PC-9 (cell line): Measurements from ENCODE around the gene SIGLEC11. TPM values are rescaled to one million over a fixed set of nuclear protein-coding genes. Genes with fewer than 3 reads are reported as not detected.

Experiments used
- BruUV-seq: library from RNA; stranded (reverse); fragments of 400-500 nt; replicated peaks from 2 replicates; lab custom pipeline; 2021; lab: Mats Ljungman, UMichigan
- CTCF ChIA-PET: fragments of 300-600 bp; sonication (Branson Sonifier 250); formaldehyde crosslinking; loops from one replicate; lab custom pipeline; 2022; ENCODE audit warnings: antibody characterized with exemption; lab: Charles Lee
- POLR2A ChIA-PET: fragments of 300-600 bp; sonication (Branson Sonifier 250); formaldehyde crosslinking; loops from one replicate; lab custom pipeline; 2022; ENCODE audit warnings: antibody characterized with exemption; ENCODE audit not compliant: unreplicated experiment; lab: Charles Lee
- DNase-seq, 2 experiments: peaks; one replicate each; pipeline versions ENCODE4 v3.0.0 to v3.0.0-alpha.2; 2015 to 2022; ENCODE audit warnings: mixed read lengths in 1 of 2
- H2AFZ ChIP-seq: fragments of 200-600 bp; sonication (generic); 2 replicates; pipeline ENCODE4 v1.8.1; 2017; ENCODE audit warnings: antibody characterized with exemption
- H3F3A ChIP-seq: fragments of 200-600 bp; sonication (generic); 2 replicates; pipeline ENCODE4 v1.8.1; 2017; ENCODE audit warnings: antibody characterized with exemption, mild to moderate bottlenecking, low read depth; ENCODE audit not compliant: insufficient read depth
- H3K27ac ChIP-seq: fragments of 200-600 bp; sonication (generic); 2 replicates; pipeline ENCODE4 v1.6.1; 2016; ENCODE audit warnings: mixed run types
- H3K27me3 ChIP-seq: fragments of 200-600 bp; sonication (generic); 2 replicates; pipeline ENCODE4 v1.6.1; 2016; ENCODE audit warnings: low read depth, mixed run types; ENCODE audit not compliant: insufficient read depth
- H3K36me3 ChIP-seq: fragments of 200-600 bp; sonication (generic); 2 replicates; pipeline ENCODE4 v1.6.1; 2016; ENCODE audit warnings: low read depth, mixed run types
- H3K4me1 ChIP-seq: fragments of 200-600 bp; sonication (generic); replicated peaks from 2 replicates; pipeline ENCODE4 v1.6.1; 2016; ENCODE audit warnings: mixed run types; ENCODE audit not compliant: insufficient read depth
- H3K4me2 ChIP-seq: fragments of 200-600 bp; sonication (generic); 2 replicates; pipeline ENCODE4 v1.6.1; 2017; ENCODE audit warnings: mixed run types
- H3K4me3 ChIP-seq: fragments of 200-600 bp; sonication (generic); 2 replicates; pipeline ENCODE4 v1.6.1; 2016; ENCODE audit warnings: mixed run types
- H3K79me2 ChIP-seq: fragments of 200-600 bp; sonication (generic); 2 replicates; pipeline ENCODE4 v1.6.1; 2017; ENCODE audit warnings: low read depth, mixed run types
- H3K9me2 ChIP-seq: fragments of 200-600 bp; sonication (generic); 2 replicates; pipeline ENCODE4 v1.8.1; 2017; ENCODE audit warnings: mild to moderate bottlenecking; ENCODE audit not compliant: insufficient read depth
- H3K9me3 ChIP-seq: fragments of 200-600 bp; sonication (generic); 2 replicates; pipeline ENCODE4 v1.8.1; 2016; ENCODE audit warnings: low read depth; ENCODE audit not compliant: insufficient read depth
- H4K20me1 ChIP-seq: fragments of 200-600 bp; sonication (generic); 2 replicates; pipeline ENCODE4 v1.8.1; 2017; ENCODE audit not compliant: insufficient read depth
- CTCF ChIP-seq: fragments of 200-600 bp; sonication (generic); conservative IDR thresholded peaks from 2 replicates; pipeline ENCODE4 v1.6.1; 2017; ENCODE audit warnings: mixed run types, antibody characterized with exemption, mild to moderate bottlenecking, moderate library complexity
- EZH2 ChIP-seq: fragments of 200-600 bp; sonication (generic); IDR thresholded peaks from 2 replicates; pipeline ENCODE4 v1.8.0; 2017; ENCODE audit warnings: antibody characterized with exemption, low read depth
- intact Hi-C: fragments of 100-400 bp; cut with micrococcal nuclease; formaldehyde crosslinking; loops from one replicate; pipeline ENCODE4 v1.10.0; 2022; ENCODE audit not compliant: unreplicated experiment
- total RNA-seq: library from RNA; stranded (reverse); gene quantifications from 2 replicates; pipeline ENCODE4 v1.2.3, GENCODE V29; 2021

The SIGLEC11 gene
- total RNA-seq, 1 experiment from 2014 or later = not detected

- no TSS peak for BruUV-seq
- peaks cover 14% of the 10 kb centered on the region for H3F3A ChIP-seq
- H3K27me3 ChIP-seq = no peaks in the 10 kb centered on the region
- CTCF ChIA-PET = no interaction called here
- no peak for DNase-seq
- intact Hi-C loops = no loop called here
- H3K36me3 ChIP-seq = peaks cover 33% of the 10 kb centered on the region
- H4K20me1 ChIP-seq = peaks cover 76% of the 10 kb centered on the region
- H3K4me3 ChIP-seq = no peak overlapping the region
- H3K79me2 ChIP-seq = peaks cover 96% of the 10 kb centered on the region
- H3K9me2 ChIP-seq = no peaks in the 10 kb centered on the region
- POLR2A ChIA-PET = no interaction called here
- no peak overlapping the region for H3K27ac ChIP-seq
- no peak overlapping the region for H2AFZ ChIP-seq
- no peaks in the 10 kb centered on the region for H3K9me3 ChIP-seq
- peaks cover 12% of the 10 kb centered on the region for H3K4me1 ChIP-seq
- TF ChIP-seq EZH2 = no peak
- no peak for TF ChIP-seq CTCF
- H3K4me2 ChIP-seq = no peak overlapping the region
These were observed 36.7 kb downstream of the SIGLEC11 start for GRCh38 chr19:49924004-49924880.

- no peaks in the 10 kb centered on the region for H3K9me2 ChIP-seq
- no peaks in the 10 kb centered on the region for H3K9me3 ChIP-seq
- H3K27ac ChIP-seq = no peak overlapping the region
- no peak for DNase-seq
- H3K4me3 ChIP-seq = no peak overlapping the region
- intact Hi-C loops = no loop called here
- TF ChIP-seq CTCF (no peak), EZH2 (no peak)
- no TSS peak for BruUV-seq
- H2AFZ ChIP-seq = no peak overlapping the region
- H3K4me1 ChIP-seq = peaks cover 12% of the 10 kb centered on the region
- H4K20me1 ChIP-seq = peaks cover 83% of the 10 kb centered on the region
- H3K79me2 ChIP-seq = peaks cover 92% of the 10 kb centered on the region
- peaks cover 16% of the 10 kb centered on the region for H3F3A ChIP-seq
- H3K36me3 ChIP-seq = peaks cover 35% of the 10 kb centered on the region
- H3K27me3 ChIP-seq = no peaks in the 10 kb centered on the region
- H3K4me2 ChIP-seq = no peak overlapping the region
- ChIA-PET POLR2A (no interaction called here), CTCF (no interaction called here)
These were observed 37.6 kb downstream of the SIGLEC11 start for GRCh38 chr19:49923055-49924003.
